Measurements from ENCODE around the gene LSS.

GRCh38 chr21:46187261-46187660 lies 41.3 kb downstream of the LSS start:
- TF ChIP-seq, protein P1, sequence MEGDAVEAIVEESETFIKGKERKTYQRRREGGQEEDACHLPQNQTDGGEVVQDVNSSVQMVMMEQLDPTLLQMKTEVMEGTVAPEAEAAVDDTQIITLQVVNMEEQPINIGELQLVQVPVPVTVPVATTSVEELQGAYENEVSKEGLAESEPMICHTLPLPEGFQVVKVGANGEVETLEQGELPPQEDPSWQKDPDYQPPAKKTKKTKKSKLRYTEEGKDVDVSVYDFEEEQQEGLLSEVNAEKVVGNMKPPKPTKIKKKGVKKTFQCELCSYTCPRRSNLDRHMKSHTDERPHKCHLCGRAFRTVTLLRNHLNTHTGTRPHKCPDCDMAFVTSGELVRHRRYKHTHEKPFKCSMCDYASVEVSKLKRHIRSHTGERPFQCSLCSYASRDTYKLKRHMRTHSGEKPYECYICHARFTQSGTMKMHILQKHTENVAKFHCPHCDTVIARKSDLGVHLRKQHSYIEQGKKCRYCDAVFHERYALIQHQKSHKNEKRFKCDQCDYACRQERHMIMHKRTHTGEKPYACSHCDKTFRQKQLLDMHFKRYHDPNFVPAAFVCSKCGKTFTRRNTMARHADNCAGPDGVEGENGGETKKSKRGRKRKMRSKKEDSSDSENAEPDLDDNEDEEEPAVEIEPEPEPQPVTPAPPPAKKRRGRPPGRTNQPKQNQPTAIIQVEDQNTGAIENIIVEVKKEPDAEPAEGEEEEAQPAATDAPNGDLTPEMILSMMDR (IDR thresholded peaks at IDR 0.05) = no peak
- TF ChIP-seq POLR2A (IDR thresholded peaks at IDR 0.05) = no peak
- TF ChIP-seq EP300 (IDR thresholded peaks at IDR 0.05) = no peak
